Stomach (tissue), 19 donors: ENCODE results near the gene PRAC2. TPM values are rescaled to one million over a fixed set of nuclear protein-coding genes. Genes with fewer than 3 reads are reported as not detected.

Experiments used
- DNase-seq, 2 donors: peaks; one replicate each; pipeline versions ENCODE4 v3.0.0 to v3.0.0-alpha.2; 2013 to 2019
- H3K27ac ChIP-seq, 5 donors: fragments of 200-600 bp in 4 of 5; sonication (generic) in 4 of 5; one replicate each; pipeline ENCODE4 v1.5.1; 2013 to 2019; ENCODE audit warnings: mild to moderate bottlenecking in 1 of 5, moderate library complexity in 1 of 5
- H3K27me3 ChIP-seq, 3 donors: fragments of 200-600 bp; sonication (generic); one replicate each; pipeline ENCODE4 v1.5.1; 2017 to 2019; ENCODE audit warnings: mixed run types in 1 of 3
- H3K36me3 ChIP-seq, 4 donors: fragments of 200-600 bp; sonication (generic); 1 replicate in 3 of 4; 2 replicates in 1 of 4; pipeline ENCODE4 v1.5.1; 2016 to 2019
- H3K4me1 ChIP-seq, 4 donors: fragments of 200-600 bp; sonication (generic); one replicate each; pipeline ENCODE4 v1.5.1; 2016 to 2019
- H3K4me3 ChIP-seq, 4 donors: fragments of 200-600 bp; sonication (generic) in 3 of 4; one replicate each; pipeline ENCODE4 v1.5.1; 2016 to 2019; ENCODE audit warnings: mild to moderate bottlenecking in 1 of 4
- H3K9me3 ChIP-seq, 4 donors: fragments of 200-600 bp; sonication (generic); one replicate each; pipeline ENCODE4 v1.5.1; 2016 to 2019
- CTCF ChIP-seq, 7 experiments: fragments of 450-650 bp in 4 of 7; fragments of 200-600 bp in 3 of 7; sonication (generic) in 3 of 7; IDR thresholded peaks; one replicate each; pipeline ENCODE4 v1.5.1; 2016 to 2019; ENCODE audit warnings: antibody characterized with exemption in 7 of 7, control low read depth in 2 of 7, mild to moderate bottlenecking in 1 of 7
- EP300 ChIP-seq: sonication (generic); formaldehyde crosslinking; IDR thresholded peaks from one replicate; pipeline ENCODE4 v1.6.1; 2017; ENCODE audit warnings: antibody characterized with exemption
- POLR2A ChIP-seq, 4 donors: fragments of 450-650 bp; IDR thresholded peaks; one replicate each; pipeline ENCODE4 v1.6.1; 2016; ENCODE audit warnings: antibody characterized with exemption in 4 of 4, control low read depth in 2 of 4, mild to moderate bottlenecking in 1 of 4, moderate library complexity in 1 of 4
- POLR2AphosphoS5 ChIP-seq, 3 donors: sonication (generic); formaldehyde crosslinking; IDR thresholded peaks; one replicate each; pipeline ENCODE4 v1.6.1; 2016; ENCODE audit warnings: antibody characterized with exemption in 3 of 3
- WGBS, 5 donors: extraction: QIAGEN DNeasy Blood & Tissue Kit in 3 of 5; methylation state at CpG; one replicate each; pipeline versions ENCODE4 v1.1.5 to v1.1.7; 2013 to 2018; 5-methylcytosine and 5-hydroxymethylcytosine counted together
- intact Hi-C: fragments of 100-400 bp; cut with DNase I; formaldehyde crosslinking; loops from one replicate; pipeline ENCODE4 v1.15.1; 2023; ENCODE audit warnings: low total_unique reads
- long read RNA-seq, 10 donors: transcript quantifications; one replicate each; lab custom pipeline, GENCODE V29; 2026
- polyA plus RNA-seq, 3 donors: library from polyadenylated mRNA; stranded (reverse); fragments of 200-250 nt; gene quantifications; one replicate each; pipeline ENCODE4 v1.2.3, GENCODE V29; 2013
- total RNA-seq, 5 donors: library from RNA; depleted of rRNA; stranded (reverse); fragments of >200 nt; gene quantifications; one replicate each; pipeline versions ENCODE4 v1.1.0 to v1.2.3, GENCODE V29; 2014 to 2016
- donor health status: healthy with polysubstance abuse.
- donor health status: Bipolar disorder and iron deficiency.
- donor health status: healthy.

Gene PRAC2
- not detected for total RNA-seq
- not detected for polyA plus RNA-seq
- long read RNA-seq, donor 1 = 0 reads
- long read RNA-seq, donor 2 = 0 reads
- long read RNA-seq, donor 3 = 0 reads
- long read RNA-seq, donor 4 = 0 reads
- long read RNA-seq, donor 5 = 0 reads
- long read RNA-seq, donor 6 = 0 reads
- long read RNA-seq, donor 7 = 0 reads
- long read RNA-seq, donor 8 = 0 reads
- long read RNA-seq, donor 9 = 0 reads
- long read RNA-seq, donor 10 = 0 reads

- TF ChIP-seq EP300 (no peak), POLR2AphosphoS5 (IDR thresholded peaks at IDR 0.05) (no peak), POLR2A (IDR thresholded peaks at IDR 0.05) (no peak), CTCF (IDR thresholded peaks at IDR 0.05) (no peak)
- peak within 1 kb of the TSS in 2 of 4 donors; percentile 13 to 25 for H3K4me3 ChIP-seq
- peaks cover 49 to 100% (median 100%) of the 10 kb centered on the region in 3 donors for H3K27me3 ChIP-seq
- DNase-seq = no peak
- peaks cover 8 to 51% (median 38%) of the 10 kb centered on the region in 4 donors for H3K4me1 ChIP-seq
- no peak within 1 kb of the TSS for H3K27ac ChIP-seq
- H3K9me3 ChIP-seq = peaks cover 0 to 15% (median 0%) of the 10 kb centered on the region in 4 donors
- 3 to 8% (median 5%) methylated on average over 21 of the region's 21 CpGs for WGBS, 5 donors
- H3K36me3 ChIP-seq = no peaks in the 10 kb centered on the region
- intact Hi-C loops = loop anchor here (10.0 kb wide), 2 partner anchors 72 to 162 kb away; no protein-coding TSS in a partner anchor
These were observed at the start of gene PRAC2 for GRCh38 chr17:48722915-48723422. Gene PRAC2, plus strand, starts transcription at chr17:48723185. Its CDS starts 1,226 bp downstream, at chr17:48724411.

GRCh38 chr17:48676963-48677558, 45.9 kb upstream of the PRAC2 start:
- H3K4me3 ChIP-seq = no peak overlapping the region
- TF ChIP-seq POLR2A (IDR thresholded peaks at IDR 0.05) (no peak), EP300 (no peak), POLR2AphosphoS5 (IDR thresholded peaks at IDR 0.05) (no peak)
- DNase-seq = no peak
- WGBS, 5 donors = 68 to 76% (median 73%) methylated on average over 6 of the region's 6 CpGs
- intact Hi-C loops = loop anchor here (5.0 to 10.0 kb wide), 3 partner anchors 110 to 358 kb away; no protein-coding TSS in a partner anchor
- peaks cover 5 to 10% (median 8%) of the 10 kb centered on the region in 4 donors for H3K4me1 ChIP-seq
- H3K27me3 ChIP-seq = peaks cover 5 to 77% (median 24%) of the 10 kb centered on the region in 3 donors
- H3K9me3 ChIP-seq = no peaks in the 10 kb centered on the region
- no peaks in the 10 kb centered on the region for H3K36me3 ChIP-seq
- no peak overlapping the region for H3K27ac ChIP-seq

GRCh38 chr17:48678141-48678971, 44.6 kb upstream of the PRAC2 start:
- H3K9me3 ChIP-seq = no peaks in the 10 kb centered on the region
- peaks cover 5 to 89% (median 24%) of the 10 kb centered on the region in 3 donors for H3K27me3 ChIP-seq
- no peaks in the 10 kb centered on the region for H3K36me3 ChIP-seq
- intact Hi-C loops = loop anchor here (5.0 to 10.0 kb wide), 3 partner anchors 109 to 356 kb away; no protein-coding TSS in a partner anchor
- WGBS, 5 donors = 3 to 9% (median 6%) methylated on average over 14 to 41 of the region's 41 CpGs
- TF ChIP-seq CTCF (IDR thresholded peaks at IDR 0.05) (peak in 5 of 7 experiments; percentile 66 to 93 (median 92)), EP300 (no peak)
- H3K4me3 ChIP-seq = peak overlapping the region in 1 of 4 donors; percentile 22
- peaks cover 5 to 8% (median 7%) of the 10 kb centered on the region in 4 donors for H3K4me1 ChIP-seq
- DNase-seq = peak; percentile 71 to 80
- H3K27ac ChIP-seq = no peak overlapping the region

- Histone ChIP-seq H3K4me3 (no peak overlapping the region), H3K27ac (no peak overlapping the region), H3K4me1 (peaks cover 5 to 8% (median 7%) of the 10 kb centered on the region in 4 donors), H3K36me3 (no peaks in the 10 kb centered on the region), H3K27me3 (peaks cover 5 to 91% (median 24%) of the 10 kb centered on the region in 3 donors), H3K9me3 (no peaks in the 10 kb centered on the region)
- no peak for TF ChIP-seq POLR2AphosphoS5 (IDR thresholded peaks at IDR 0.05)
- no peak for TF ChIP-seq EP300
- TF ChIP-seq CTCF (IDR thresholded peaks at IDR 0.05) = no peak
- no peak for TF ChIP-seq POLR2A (IDR thresholded peaks at IDR 0.05)
- no peak for DNase-seq
- 78 to 85% (median 82%) methylated on average over 5 of the region's 5 CpGs for WGBS, 5 donors
- intact Hi-C loops = loop anchor here (5.0 to 10.0 kb wide), 3 partner anchors 108 to 355 kb away; no protein-coding TSS in a partner anchor
These were observed 43.4 kb upstream of the PRAC2 start for GRCh38 chr17:48679385-48680096.
